Tongue (tissue), 2 donors: Measurements from ENCODE around the gene TIMM17A. TPM values are rescaled to one million over a fixed set of nuclear protein-coding genes. Genes with fewer than 3 reads are reported as not detected.

Experiments
- DNase-seq: peaks from one replicate; pipeline ENCODE4 v3.0.0-alpha.2; 2015
- total RNA-seq: library from RNA; depleted of rRNA; stranded (reverse); fragments of >200 nt; gene quantifications from one replicate; pipeline ENCODE4 v1.2.3, GENCODE V29; 2014

TIMM17A gene
- 33.1 TPM for total RNA-seq

DNA sequence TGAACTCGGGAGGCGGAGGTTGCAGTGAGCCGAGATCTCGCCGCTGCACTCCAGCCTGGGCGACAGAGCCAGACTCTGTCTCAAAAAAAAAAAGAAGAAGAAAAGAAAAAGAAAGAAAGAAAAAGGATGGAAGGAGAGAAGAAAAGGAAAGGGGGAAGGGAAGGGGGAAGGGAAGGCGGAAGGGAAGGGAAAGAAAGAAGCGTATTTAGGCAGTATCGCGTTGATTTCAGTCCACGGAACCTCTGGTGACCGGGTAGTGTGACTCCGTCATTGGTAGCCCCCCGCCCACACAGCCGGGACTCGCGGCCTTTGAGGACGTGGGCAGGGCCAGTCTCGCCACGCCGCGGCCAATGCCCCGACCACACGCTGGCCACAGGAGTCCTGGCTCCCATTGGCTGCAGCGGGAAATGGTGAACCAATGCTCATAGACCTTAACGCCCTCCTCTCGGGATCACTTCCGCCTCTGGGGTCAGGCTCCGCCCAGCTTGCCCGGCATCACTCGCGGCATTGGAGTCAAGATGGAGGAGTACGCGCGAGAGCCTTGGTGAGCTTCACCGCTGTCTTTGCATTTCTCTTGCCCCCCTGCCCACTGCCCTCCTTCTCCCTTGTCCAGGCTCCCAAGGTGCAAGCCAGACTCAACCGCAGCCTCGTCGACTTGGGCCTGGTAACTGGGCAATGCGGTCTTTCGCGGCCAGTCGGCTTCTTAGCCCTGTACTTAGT is at the start of gene TIMM17A:
TSS of gene TIMM17A (plus strand) at position 495 of the 720 bp plus-strand sequence. CDS start at position 519, 24 bp downstream.
- DNase-seq, result peak; percentile 99

DNA sequence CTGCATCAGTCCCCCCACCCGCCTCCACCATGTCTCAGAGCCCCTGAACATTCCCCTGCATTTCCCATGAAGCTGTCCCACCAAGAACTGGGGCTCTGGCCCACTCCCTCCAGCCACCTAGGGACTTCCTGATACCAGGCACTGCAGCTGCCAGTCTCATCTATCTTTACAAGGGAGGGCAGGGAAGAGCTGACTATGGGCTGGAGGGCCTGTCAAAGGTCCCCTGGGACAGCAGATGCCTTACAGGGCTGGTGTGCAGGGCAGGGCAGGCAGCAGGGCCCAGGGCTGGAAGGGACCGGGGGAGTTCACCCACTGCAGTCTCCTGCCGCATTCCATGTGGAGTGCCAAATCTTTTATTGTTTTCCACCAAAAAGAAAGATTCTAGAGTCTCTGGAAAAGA is 49.0 kb upstream of the TIMM17A start:
- peak; percentile 67 for DNase-seq

DNA sequence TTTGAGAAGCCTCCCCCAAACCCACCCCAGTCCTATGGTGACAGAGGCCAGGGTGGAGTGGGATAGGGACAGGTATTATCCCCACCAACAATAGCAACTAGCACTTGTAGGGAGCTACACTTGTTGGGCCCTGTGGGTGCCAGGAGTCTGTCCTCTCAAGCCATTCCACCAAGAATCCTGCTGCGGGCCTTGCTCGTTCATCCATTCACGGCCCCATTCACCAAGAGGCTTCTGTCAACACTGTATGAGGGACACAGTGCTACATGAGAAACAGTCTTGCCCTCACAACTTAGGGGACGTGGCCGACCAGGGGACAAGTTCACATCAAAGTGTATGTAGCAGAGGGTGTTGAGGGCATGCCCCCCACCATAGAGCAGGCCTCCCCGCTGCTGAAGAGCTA is 47.7 kb upstream of the TIMM17A start:
- no peak for DNase-seq

DNA sequence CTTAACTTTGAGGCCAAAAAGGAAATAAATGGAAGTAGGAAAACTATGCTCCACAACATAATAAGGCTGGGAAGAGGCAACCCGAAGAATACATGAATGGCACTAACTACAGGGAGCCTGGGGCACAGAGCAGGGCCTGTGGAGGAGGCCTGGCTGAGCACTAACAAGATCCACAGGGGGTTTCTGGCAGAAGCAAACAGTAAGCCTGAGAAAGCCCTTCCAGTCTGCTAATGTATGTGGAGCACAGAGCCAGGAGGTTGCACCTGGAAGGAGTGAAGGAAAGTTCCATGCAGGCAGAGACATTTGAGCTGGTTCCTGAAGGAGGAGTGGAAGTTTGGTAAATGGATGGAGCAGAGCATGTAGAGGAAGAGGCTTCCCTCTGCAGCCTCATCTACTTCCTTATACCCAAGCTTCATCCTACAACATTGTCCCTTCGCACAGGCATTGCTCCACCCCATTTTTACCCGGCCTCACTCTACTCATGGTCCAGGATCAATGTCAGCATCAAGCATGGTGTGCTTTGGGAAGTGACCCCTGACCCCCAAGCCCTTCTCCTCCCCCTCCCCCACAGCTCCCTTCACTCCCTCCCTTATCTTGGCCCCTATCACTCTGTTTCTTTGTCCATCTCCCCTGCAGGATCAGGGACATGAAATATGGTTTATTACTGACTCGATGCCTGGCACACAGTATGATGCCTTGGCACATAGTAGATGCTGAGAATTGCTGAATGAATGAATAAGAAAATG is 43.3 kb upstream of the TIMM17A start:
- DNase-seq, result no peak

DNA sequence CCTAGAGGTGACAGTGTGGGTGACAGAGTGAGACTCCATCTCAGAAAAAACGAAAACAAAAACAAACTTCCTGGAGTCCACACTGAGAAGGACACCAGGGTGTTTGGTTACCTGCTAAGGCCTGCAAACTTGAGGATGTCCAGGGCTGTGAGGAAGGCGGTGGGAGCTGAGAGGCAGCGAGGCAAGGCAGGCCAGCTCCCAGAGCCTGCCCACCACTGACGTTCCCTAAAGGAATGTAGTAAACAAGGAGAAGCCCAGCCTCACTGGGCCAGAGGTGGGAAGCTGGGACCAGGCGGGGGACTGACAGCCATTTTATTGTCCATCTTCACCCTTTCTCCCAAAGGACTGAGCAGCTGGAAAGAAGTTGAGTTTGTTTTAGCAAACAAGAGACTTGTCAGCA is 42.5 kb upstream of the TIMM17A start:
- DNase-seq, result no peak

DNA sequence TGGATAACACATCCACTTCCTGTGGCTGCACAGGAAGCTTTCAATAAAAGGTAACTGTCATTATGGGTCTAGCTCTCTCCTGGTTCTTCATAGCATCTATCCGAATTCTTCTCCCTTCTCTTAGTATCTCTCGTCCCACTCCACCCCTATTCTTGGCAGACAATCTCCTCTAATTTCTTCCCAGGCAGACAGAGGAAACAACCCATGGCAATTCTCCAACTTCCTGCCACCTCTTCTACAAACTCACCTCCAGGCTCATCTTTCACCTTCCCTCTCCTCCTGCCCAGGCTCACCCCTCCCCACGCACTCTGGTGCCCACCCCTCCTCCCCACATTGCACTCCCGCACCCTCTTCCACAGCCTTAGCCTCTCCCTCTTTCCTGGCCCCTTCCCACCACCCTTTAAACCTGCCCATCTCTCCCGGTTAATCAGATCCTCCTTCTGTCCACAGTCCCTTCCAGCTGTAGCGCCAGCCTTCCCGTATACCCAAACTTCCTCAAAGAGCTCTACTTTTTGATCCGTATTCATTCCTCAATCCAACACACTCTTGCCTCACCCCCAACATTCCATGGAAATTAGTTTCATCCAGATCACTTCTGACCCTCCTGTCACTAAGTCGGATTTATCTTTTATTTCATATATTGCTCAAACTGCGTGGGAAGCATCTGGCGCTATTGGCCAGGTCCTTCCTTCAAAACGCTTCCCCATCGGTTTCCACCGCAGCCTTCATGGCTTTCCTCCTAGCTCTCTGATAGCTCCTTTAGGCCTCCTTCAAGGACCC is 40.7 kb upstream of the TIMM17A start:
- DNase-seq, result no peak

DNA sequence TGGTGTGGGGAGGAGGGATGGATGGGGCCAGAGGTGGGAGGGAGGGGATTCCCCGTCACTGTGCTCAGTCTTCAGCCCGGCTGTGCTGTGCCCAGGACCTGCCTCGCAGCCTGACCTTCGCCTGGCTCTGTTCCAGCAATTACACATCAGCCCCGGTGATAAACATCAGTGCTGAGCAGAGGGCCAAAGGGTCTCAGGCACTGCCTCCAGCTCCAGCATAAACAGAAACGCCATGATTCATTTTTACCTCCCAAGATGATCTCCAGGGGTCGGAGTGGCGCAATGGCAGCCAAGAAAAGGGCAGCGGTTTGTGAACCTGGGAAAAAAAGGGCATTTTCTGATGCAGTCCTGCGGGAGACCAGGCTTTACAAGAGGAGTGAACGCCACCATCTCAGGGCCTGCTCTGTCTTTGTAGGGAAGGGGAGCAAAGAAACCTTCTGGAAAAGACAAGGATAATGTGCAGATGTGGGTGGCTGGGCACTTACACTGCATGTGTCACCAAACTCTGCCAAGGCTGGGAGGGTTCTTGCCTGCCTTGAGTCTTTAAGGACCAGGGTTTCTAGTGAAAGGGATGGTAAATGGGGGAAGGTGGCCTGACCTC is 38.6 kb upstream of the TIMM17A start:
- DNase-seq, result peak; percentile 29

DNA sequence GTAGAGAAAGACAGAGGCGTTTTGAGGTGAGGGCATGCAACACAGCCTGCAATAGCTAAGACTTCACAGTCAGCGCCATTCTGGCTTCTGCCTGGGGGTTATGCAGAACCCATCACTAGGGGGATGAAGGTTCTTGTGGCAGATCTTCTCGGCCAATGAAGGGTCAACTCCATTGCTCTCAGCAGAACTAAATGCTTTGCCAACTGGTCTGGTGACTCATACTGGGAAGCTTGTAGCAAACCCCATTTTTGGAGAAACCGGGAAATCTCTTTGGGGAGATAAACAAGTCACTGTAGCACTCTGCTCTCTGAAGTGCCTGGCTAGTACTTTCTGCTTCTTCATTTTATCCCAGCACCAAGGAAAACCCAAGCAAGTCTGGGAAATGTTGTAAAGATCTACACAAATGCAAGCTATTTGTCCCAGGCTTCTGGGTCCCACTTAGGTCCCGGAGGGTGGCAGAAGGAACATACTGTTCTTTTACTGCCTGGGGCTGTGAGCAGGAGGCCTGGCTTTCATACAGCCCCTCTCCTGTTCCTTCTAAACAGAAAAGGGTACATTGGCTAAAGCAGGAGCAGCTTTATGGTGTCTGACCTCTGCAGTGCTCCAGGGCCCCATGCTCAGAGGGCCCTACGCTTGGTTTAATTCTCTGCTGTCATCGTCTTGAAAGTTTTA is 37.8 kb upstream of the TIMM17A start:
- DNase-seq, result no peak

DNA sequence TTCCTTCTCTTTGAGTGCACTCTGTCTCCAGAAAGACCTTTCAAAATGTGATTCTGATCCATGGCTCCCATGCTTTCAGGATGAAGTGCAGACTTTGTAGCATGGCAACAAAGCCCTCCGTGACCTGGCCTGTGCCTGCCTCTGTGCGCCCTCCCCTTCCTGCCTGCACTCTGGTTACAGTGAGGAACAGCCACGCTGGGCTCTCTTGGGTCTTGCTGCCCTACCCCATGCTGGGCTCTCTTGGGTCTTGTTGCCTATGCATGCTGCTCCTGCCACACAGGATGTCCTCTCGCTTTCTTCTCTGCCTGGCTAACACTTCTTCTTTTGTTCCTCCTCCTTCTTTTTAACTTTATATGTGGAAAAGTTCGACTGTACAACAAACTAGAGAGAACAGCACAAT is 37.0 kb upstream of the TIMM17A start:
- DNase-seq, result no peak

DNA sequence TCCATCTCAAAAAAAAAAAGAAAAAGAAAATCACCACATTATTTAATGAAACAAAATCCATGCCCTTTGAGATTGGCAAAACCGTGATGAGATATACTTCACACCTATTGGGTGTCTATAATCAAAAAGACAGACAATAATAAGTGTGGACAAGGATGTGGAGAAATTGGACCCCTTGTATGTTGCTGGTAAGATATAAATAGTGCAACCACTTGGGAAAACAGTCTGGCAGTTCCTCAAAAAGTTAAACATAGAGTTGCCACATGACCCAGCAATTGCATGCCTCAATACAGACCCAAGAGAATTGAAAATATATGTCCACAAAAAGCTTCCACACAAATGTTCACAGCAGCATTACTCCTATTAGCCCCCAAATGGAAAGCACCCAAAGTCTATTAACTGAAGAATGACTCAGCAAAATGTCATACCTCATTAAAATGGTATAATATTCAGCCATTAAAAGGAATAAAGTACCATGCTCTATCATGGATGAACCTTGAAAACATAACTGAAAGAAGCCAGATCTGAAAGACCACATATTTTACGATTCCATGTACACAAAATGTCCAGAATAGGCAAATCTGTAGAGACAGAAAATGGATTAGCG is 33.2 kb upstream of the TIMM17A start:
- no peak for DNase-seq

DNA sequence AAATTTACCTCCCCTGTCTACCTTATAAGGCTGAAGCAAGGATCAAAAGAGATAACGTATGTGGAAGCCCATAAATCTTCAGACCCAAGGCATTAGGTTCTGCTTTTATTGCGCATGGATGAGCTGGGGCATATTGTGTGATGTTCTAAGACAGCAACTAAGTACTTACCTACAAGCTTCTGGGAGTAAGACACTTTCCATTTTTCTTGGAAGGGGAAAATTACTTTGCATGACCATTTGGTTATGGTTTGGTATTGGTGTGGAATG is 30.1 kb upstream of the TIMM17A start:
- DNase-seq, result no peak

DNA sequence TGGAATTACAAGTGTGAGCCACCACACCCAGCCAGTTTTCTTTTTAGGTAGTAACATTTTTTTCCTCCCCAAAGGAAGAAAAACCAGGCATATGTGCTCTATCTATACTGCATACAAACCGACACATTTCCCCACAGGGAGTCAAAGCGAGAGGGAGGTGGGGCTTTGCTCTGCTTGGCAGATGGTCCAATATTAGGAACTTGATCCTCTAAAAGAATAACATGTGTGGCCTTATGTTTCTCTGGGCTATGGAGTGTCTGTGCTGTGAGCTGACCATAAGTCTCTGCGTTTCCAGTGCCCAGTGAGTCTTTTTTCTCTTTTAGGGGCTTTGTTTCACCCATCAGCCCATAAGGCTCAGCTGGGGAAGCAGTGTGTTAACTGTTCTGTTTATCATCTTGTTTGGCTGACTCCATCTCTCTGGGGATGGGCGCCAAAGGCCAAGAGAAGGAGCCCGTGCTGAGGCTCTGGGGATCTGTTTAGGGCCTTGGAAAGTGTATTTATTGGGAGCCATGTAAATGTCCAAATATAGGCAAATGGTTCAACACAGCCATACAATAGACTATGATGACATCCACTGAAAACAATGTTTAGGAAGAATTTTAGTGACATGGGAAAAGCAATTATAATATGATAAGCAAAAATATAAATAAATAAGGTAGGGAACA is 29.2 kb upstream of the TIMM17A start:
- peak; percentile 51 for DNase-seq

DNA sequence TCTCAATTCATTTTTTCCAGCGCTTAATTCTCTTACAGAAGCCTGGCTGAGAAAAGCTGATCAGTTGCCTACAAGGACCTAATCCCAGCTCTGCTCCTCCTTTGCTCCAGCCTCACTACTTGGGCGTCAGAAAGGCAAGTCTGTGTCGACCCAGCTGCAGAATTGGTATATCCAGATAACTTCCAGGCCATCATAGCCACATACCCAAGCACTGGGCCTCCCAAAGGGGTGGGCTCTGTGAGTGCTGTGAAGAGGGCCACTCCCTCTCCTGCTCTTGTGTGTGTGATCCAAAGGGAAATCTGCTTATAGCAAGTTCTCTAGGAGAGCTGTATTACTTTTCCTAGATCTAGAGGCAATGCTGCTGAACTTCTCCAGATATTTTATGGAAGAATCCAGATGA is 27.0 kb upstream of the TIMM17A start:
- DNase-seq, result no peak

DNA sequence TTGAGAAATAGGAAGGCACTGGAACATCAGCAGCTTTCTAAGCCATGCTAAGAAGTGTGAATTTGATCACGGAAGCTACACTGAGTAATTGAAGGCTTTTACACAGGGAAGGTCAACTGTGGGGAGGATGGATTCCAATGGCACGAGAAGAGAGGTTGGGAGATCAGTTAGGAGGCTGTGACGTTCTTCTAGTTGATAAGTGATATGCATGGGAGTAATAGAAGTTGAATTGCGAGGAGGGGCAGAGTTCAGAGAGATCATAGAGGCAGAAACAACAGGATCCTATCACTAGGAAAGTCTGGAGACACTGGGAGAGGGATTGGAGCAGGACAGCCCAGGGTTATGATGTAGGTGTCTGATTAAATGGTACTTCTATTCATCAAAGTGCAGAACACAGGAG is 25.2 kb upstream of the TIMM17A start:
- DNase-seq, result no peak

DNA sequence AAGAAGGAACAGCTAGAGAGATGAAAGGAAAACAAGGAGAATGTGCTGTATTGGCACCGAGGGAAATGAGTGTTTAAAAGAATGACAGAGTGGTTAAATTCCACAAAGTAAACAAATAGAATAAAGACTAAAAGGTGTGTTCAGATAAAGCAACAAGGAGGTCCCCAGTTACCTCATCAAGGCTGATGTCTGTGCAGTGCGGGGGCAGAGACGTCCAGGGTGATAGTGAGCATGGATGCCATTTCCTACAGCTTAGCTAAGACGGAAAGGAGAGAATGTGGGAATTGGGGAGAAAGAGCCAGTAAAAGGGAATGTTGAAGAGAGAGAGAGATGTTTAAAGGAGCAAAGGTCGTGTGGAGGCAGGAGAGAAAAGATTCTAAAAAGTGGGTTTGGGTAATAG is 24.5 kb upstream of the TIMM17A start:
- DNase-seq, result no peak

DNA sequence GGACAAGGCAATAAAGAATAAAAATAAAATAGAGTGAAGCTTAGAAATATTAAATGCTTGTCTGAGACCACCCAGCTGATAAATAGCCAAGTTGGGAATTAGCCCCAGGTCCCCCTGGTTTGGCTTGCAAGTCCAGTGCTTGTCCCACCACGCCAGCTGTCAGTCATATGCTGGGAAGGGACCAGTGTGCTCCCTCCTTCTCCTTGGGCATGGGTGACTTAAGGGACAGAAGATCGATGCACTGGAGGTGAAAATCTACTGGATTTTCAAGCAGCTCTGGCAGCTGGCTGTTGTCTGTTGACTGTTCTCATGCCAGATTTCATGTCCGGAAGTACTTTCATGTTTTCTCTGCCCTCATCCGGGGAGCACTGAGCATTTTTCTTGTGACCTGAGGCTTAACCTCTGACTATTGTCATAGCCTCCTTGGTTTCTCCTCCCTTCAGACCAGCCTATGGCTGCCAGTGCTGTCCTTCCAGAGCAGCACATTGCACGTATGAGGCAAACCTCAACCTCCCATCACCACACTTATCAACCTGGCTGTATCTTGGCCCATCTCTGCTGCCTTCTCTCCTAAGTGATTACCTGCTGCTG is 21.4 kb upstream of the TIMM17A start:
- no peak for DNase-seq

DNA sequence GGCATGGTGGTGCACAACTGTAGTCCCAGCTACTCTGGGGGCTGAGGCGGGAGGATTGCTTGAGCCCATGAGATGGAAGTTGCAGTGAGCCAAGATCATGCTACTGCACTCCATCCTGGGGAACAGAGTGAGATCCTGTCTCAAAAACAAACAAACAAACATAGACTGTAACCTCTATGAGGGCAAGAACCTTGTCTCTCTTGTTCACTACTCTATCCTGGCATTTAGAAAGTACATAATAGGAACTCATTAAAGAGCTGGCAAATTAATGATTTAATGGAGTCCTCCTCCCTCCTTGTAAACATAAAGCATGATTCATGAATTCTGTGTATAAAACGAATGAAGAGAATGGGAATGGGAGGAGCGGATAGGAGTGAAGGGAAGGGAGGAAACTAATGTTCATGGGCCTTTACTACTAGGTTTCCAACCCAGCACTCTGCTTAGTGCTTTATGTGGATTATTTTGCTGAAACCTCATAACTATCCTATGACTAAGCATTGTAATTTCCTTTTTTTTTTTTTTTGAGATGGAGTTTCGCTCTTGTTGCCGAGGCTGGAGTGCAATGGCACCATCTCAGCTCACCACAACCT is 17.6 kb upstream of the TIMM17A start:
- no peak for DNase-seq

DNA sequence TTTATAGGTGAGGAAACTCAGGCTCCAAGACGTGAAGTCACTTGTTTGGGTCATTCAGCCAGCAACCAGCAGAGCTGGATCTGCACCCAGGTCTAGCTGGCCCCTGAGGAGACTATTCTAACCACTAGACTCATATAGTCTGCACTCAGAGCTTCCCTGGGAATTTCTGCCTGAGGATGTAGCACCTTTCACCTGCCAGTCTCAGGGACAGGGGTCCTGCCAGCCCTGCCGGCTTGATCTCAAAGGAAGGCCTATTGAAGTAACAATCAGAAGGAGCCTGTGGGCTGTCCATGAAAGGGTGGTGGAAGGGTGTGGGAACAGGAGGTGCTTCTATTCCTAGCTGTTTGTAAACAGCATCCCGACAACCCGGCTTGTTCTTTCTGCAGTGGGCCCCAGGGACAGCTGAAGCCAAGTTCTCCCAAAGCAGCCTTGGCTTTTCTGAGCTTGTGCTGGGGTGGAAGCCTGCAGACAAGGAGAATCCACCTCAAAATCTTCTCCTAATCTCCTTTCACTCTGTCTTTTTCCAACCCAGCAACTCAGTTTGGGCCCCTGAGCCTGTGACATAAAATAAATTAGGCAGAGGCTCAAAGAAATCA is 16.8 kb upstream of the TIMM17A start:
- DNase-seq, result peak; percentile 52

DNA sequence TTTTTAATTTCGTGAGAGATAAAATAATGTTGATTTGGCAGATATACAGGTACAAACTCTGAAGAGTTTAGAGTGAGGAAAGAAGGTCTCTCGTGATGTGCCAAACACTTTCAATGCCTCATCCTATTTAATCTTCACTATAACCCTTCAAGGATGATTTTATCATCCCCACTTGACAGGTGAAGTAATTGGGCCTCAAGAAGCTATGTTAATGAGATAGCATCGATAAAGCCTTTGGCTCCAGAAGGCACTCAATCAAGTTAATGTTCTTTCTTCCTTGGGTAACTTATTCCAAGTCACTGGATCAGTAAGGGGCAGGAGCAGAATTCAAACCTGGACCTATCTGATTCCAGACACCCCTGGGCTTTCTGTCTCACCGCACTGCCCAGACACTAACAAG is 16.2 kb upstream of the TIMM17A start:
- no peak for DNase-seq

DNA sequence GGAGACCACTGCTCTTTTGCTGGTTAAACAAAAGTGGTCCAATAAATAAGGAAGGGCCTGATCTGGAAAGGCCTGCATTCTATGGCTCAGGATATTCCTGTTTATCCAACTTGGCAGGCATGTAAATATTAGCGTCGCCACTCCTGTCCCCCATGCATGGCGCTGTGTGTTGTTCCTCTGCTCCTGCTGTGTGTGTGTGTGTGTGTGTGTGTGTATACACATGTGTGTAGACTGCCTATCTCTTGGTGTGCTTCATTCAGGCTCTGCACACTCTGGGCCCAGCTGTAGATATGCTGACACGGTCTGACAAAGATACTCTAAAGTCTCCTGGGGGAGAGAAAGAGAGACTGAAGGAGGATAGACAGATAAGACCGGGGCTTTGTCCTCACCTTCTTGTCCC is 15.7 kb upstream of the TIMM17A start:
- DNase-seq, result no peak
